Karpas-422 (cell line): ENCODE measurements around the gene POFUT1. TPM values are rescaled to one million over a fixed set of nuclear protein-coding genes. Genes with fewer than 3 reads are reported as not detected.
"Not testable (repeated sequence)": the region's sequence is repeated elsewhere in the genome, so short reads cannot be mapped to it uniquely, and the experiment has no call there.

Source experiments
- DNase-seq: peaks from one replicate; pipeline ENCODE4 v3.0.0-alpha.2; 2015
- H2AFZ ChIP-seq: fragments of 200-600 bp; sonication (generic); 2 replicates; pipeline ENCODE4 v1.6.1; 2014; ENCODE audit warnings: antibody characterized with exemption, low read length, mixed read lengths
- H3K27ac ChIP-seq: fragments of 200-600 bp; sonication (generic); 2 replicates; pipeline ENCODE4 v1.5.1; 2014; ENCODE audit warnings: mild to moderate bottlenecking, low read length, moderate library complexity
- H3K27me3 ChIP-seq: fragments of 200-600 bp; sonication (generic); 2 replicates; pipeline ENCODE4 v1.6.1; 2014; ENCODE audit warnings: low read length, mixed read lengths
- H3K36me3 ChIP-seq: fragments of 200-600 bp; sonication (generic); 2 replicates; pipeline ENCODE4 v1.6.1; 2014; ENCODE audit warnings: low read length, mixed read lengths; ENCODE audit not compliant: insufficient read depth
- H3K4me1 ChIP-seq: fragments of 200-600 bp; sonication (generic); 2 replicates; pipeline ENCODE4 v1.6.1; 2014; ENCODE audit warnings: mild to moderate bottlenecking, low read length, mixed read lengths
- H3K4me2 ChIP-seq: fragments of 200-600 bp; sonication (generic); 2 replicates; pipeline ENCODE4 v1.6.1; 2014; ENCODE audit warnings: low read length, low read depth, mild to moderate bottlenecking; ENCODE audit not compliant: poor library complexity, severe bottlenecking
- H3K4me3 ChIP-seq: fragments of 200-600 bp; sonication (generic); 2 replicates; pipeline ENCODE4 v1.5.1; 2014; ENCODE audit warnings: mild to moderate bottlenecking, antibody characterized with exemption, low read length, mixed read lengths
- H3K79me2 ChIP-seq: fragments of 200-600 bp; sonication (generic); 2 replicates; pipeline ENCODE4 v1.6.1; 2014; ENCODE audit warnings: mild to moderate bottlenecking, low read length, mixed read lengths
- H3K9ac ChIP-seq: fragments of 200-600 bp; sonication (generic); 2 replicates; pipeline ENCODE4 v1.6.0; 2014; ENCODE audit warnings: low read length
- H3K9me2 ChIP-seq: fragments of 200-600 bp; sonication (generic), shearing (Covaris generic); replicated peaks from 2 replicates; pipeline ENCODE4 v1.6.0; 2014; ENCODE audit warnings: mild to moderate bottlenecking, low read length, moderate library complexity; ENCODE audit not compliant: insufficient read depth
- H3K9me3 ChIP-seq: fragments of 300-700, 200-600 bp; sonication (generic); 2 replicates; pipeline ENCODE4 v1.6.1; 2014; ENCODE audit warnings: low read length, mixed read lengths
- H4K20me1 ChIP-seq: fragments of 200-600 bp; sonication (generic); 2 replicates; pipeline ENCODE4 v1.6.1; 2014; ENCODE audit warnings: mild to moderate bottlenecking, antibody characterized with exemption, low read length, low read depth; ENCODE audit not compliant: insufficient read depth
- total RNA-seq: library from RNA; depleted of rRNA; stranded (reverse); fragments of >200 nt; shearing (Covaris generic); gene quantifications from 2 replicates; pipeline ENCODE4 v1.2.3, GENCODE V29; 2014; ENCODE audit warnings: low replicate concordance

The POFUT1 gene
- total RNA-seq, 1 experiment from 2014 or later = 16.7 TPM

GRCh38 chr20:32238483-32239425 is 31.1 kb downstream of the POFUT1 start:
- Histone ChIP-seq H3K36me3 (peaks cover 9% of the 10 kb centered on the region), H3K27ac (no peak overlapping the region)

GRCh38 chr20:32240205-32240604 is 32.5 kb downstream of the POFUT1 start:
- Histone ChIP-seq H3K79me2 (no peaks in the 10 kb centered on the region), H3K4me3 (no peak overlapping the region), H2AFZ (no peak overlapping the region), H3K9ac (no peak overlapping the region), H3K4me1 (peaks cover 10% of the 10 kb centered on the region), H3K27me3 (no peaks in the 10 kb centered on the region), H3K36me3 (peaks cover 9% of the 10 kb centered on the region), H3K27ac (no peak overlapping the region), H3K9me2 (no peaks in the 10 kb centered on the region), H3K4me2 (no peak overlapping the region), H3K9me3 (no peaks in the 10 kb centered on the region), H4K20me1 (no peaks in the 10 kb centered on the region)
- no peak for DNase-seq

More at GRCh38 chr20:32238483-32239425, 31.1 kb downstream of the POFUT1 start:
- no peaks in the 10 kb centered on the region for H3K9me3 ChIP-seq
- no peak overlapping the region for H3K4me2 ChIP-seq
- H3K79me2 ChIP-seq = no peaks in the 10 kb centered on the region
- H3K9ac ChIP-seq = no peak overlapping the region
- no peak overlapping the region for H2AFZ ChIP-seq
- no peak overlapping the region for H3K4me3 ChIP-seq
- H3K4me1 ChIP-seq = peaks cover 10% of the 10 kb centered on the region
- peak; percentile 47 for DNase-seq
- no peaks in the 10 kb centered on the region for H3K27me3 ChIP-seq
- H3K9me2 ChIP-seq = no peaks in the 10 kb centered on the region
- H4K20me1 ChIP-seq = 0 out of 2 replicates have a peak, but pooled peaks cover 4% of the 10 kb centered on the region

GRCh38 chr20:32241807-32242206 is 34.1 kb downstream of the POFUT1 start:
- H3K4me3 ChIP-seq = no peak overlapping the region
- H4K20me1 ChIP-seq = no peaks in the 10 kb centered on the region
- no peak overlapping the region for H3K27ac ChIP-seq
- no peak overlapping the region for H2AFZ ChIP-seq
- H3K27me3 ChIP-seq = no peaks in the 10 kb centered on the region
- no peak for DNase-seq
- no peaks in the 10 kb centered on the region for H3K9me3 ChIP-seq
- peaks cover 2% of the 10 kb centered on the region for H3K36me3 ChIP-seq
- no peaks in the 10 kb centered on the region for H3K9me2 ChIP-seq
- no peak overlapping the region for H3K4me2 ChIP-seq
- H3K4me1 ChIP-seq = peaks cover 10% of the 10 kb centered on the region
- no peak overlapping the region for H3K9ac ChIP-seq
- no peaks in the 10 kb centered on the region for H3K79me2 ChIP-seq

- no peak for DNase-seq
These were observed 36.6 kb downstream of the POFUT1 start for GRCh38 chr20:32244150-32244823.

GRCh38 chr20:32244959-32245358 is 37.3 kb downstream of the POFUT1 start:
- Histone ChIP-seq H3K79me2 (no peaks in the 10 kb centered on the region), H3K4me1 (peaks cover 6% of the 10 kb centered on the region), H3K9ac (no peak overlapping the region), H3K9me2 (no peaks in the 10 kb centered on the region), H3K9me3 (no peaks in the 10 kb centered on the region), H4K20me1 (no peaks in the 10 kb centered on the region), H3K4me2 (no peak overlapping the region), H3K4me3 (no peak overlapping the region), H2AFZ (no peak overlapping the region), H3K36me3 (no peaks in the 10 kb centered on the region), H3K27me3 (no peaks in the 10 kb centered on the region), H3K27ac (no peak overlapping the region)
- no peak for DNase-seq

More at GRCh38 chr20:32244150-32244823, 36.6 kb downstream of the POFUT1 start:
- H3K4me1 ChIP-seq = peaks cover 10% of the 10 kb centered on the region
- no peaks in the 10 kb centered on the region for H3K36me3 ChIP-seq
- H3K9me3 ChIP-seq = no peaks in the 10 kb centered on the region
- H4K20me1 ChIP-seq = no peaks in the 10 kb centered on the region
- no peaks in the 10 kb centered on the region for H3K9me2 ChIP-seq
- H3K4me2 ChIP-seq = no peak overlapping the region
- no peak overlapping the region for H3K4me3 ChIP-seq
- no peak overlapping the region for H3K27ac ChIP-seq
- H3K9ac ChIP-seq = no peak overlapping the region
- no peak overlapping the region for H2AFZ ChIP-seq
- no peaks in the 10 kb centered on the region for H3K79me2 ChIP-seq
- H3K27me3 ChIP-seq = no peaks in the 10 kb centered on the region

- not testable (repeated sequence) for H3K9me3 ChIP-seq, H3K9ac ChIP-seq, H3K4me2 ChIP-seq, H3K27me3 ChIP-seq, H4K20me1 ChIP-seq, H3K4me3 ChIP-seq, DNase-seq, H2AFZ ChIP-seq, H3K79me2 ChIP-seq, H3K27ac ChIP-seq, H3K36me3 ChIP-seq, H3K9me2 ChIP-seq, H3K4me1 ChIP-seq
These were observed 38.5 kb downstream of the POFUT1 start for GRCh38 chr20:32246208-32246607.

DNA sequence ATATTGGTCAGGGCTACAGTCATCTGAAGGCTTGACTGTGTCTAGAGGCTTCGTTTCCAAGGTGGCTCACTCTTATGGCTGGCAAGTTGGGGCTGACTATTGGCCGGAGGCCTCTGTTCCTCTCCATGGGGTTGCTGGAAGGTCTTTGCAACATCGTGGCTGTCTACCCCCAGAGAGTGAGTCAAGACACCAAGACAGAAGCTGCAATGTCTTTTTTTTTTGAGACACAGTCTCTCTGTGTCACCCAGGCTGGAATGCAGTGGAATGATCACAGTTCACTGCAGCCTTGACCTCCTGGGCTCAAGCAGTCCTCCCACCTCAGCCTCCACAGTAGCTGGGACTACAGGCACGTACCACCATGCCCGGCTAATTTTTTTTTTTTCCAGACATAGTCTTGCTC is 40.4 kb downstream of the POFUT1 start:
- H2AFZ ChIP-seq = no peak overlapping the region
- no peak overlapping the region for H3K27ac ChIP-seq
- no peaks in the 10 kb centered on the region for H3K79me2 ChIP-seq
- DNase-seq = no peak
- no peaks in the 10 kb centered on the region for H3K27me3 ChIP-seq
- no peaks in the 10 kb centered on the region for H3K4me1 ChIP-seq
- no peaks in the 10 kb centered on the region for H3K9me2 ChIP-seq
- no peaks in the 10 kb centered on the region for H3K36me3 ChIP-seq
- no peak overlapping the region for H3K4me3 ChIP-seq
- no peak overlapping the region for H3K4me2 ChIP-seq
- H3K9me3 ChIP-seq = no peaks in the 10 kb centered on the region
- H3K9ac ChIP-seq = no peak overlapping the region
- H4K20me1 ChIP-seq = no peaks in the 10 kb centered on the region

DNA sequence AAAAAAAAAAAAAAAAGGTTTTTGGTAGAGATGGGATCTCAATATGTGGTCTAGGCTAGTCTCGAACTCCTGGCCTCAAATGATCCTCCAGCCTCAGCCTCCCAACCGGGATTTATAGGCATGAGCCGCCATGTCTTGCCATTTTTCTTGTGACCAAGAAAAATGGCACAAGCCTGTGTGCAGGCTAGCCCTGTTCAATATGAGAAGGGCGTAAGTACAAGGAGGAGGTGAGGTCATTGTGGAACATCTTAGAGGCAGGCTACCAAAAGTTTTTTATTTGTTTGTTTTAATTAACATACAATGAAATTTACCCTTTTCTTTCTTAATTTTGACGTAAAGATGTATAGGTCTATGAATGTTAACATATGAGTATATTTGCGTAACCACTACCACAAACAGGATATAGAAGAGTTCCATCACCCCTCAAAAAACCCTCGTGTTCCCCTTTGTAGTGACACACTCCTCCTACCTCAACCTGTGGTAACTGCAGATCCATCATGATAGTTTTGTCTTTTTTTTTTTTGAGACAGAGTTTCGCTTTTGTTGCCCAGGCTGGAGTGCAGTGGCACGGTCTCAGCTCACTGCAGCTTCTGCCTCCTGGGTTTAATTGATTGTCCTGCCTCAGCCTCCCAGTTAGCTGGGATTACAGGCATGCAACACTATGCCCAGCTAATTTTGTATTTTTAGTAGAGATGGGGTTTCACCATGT is 41.5 kb downstream of the POFUT1 start:
- Histone ChIP-seq H3K4me3 (no peak overlapping the region), H3K9me2 (no peaks in the 10 kb centered on the region), H3K27ac (no peak overlapping the region), H3K4me2 (no peak overlapping the region), H3K9ac (no peak overlapping the region), H3K9me3 (no peaks in the 10 kb centered on the region), H3K79me2 (no peaks in the 10 kb centered on the region), H3K27me3 (no peaks in the 10 kb centered on the region), H3K36me3 (no peaks in the 10 kb centered on the region), H4K20me1 (no peaks in the 10 kb centered on the region), H2AFZ (no peak overlapping the region), H3K4me1 (no peaks in the 10 kb centered on the region)
- no peak for DNase-seq
